ENCODE results near the gene UBFD1. TPM values are rescaled to one million over a fixed set of nuclear protein-coding genes. Genes with fewer than 3 reads are reported as not detected.

The UBFD1 gene
- total and polyA plus RNA-seq, 10 of the 15 experiments (the other 5 are each of a cell fraction or from before 2014, with no cell fraction given), result 7.3 to 48.5 (median 32.1) TPM

DNA sequence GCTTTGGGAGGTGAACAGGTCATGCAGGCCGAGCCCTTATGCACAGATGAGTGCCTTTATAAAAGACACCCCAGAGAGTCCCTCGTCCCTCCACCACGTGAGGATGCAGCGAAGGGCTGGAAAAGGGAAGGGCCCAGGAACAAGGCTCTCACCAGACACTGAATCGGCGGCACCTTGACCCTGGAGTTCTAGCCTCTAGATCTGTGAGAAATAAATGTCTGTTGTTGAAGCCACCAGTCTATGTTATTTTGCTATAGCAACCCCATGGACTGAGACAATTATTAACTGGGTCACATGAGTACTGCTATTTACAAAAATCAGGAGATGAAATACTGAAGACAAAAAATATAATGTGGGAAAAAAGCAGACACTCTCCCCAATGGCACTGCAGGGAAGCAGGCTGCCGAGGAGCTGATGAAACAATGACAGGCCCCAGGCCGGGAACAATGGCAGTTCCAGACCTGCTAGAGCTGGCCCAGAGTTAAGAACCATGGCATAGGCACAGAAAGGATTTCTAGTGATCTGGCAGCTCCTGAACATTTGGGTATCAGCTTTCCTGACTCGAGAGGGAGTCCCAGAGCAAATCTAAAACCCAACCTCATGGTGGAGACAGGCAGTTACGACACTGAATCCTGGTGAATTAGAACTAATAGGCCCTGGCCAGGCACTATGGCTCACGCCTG lies 29.4 kb upstream of the UBFD1 start:
- H3K36me3 ChIP-seq (ENCODE audit: control insufficient read depth in 2 of 2, insufficient read depth in 2 of 2, low read length in 1 of 2), result peaks cover 19 to 37% of the 10 kb centered on the region in 2 experiments; a peak in 3 of 4 replicates
- SMC1A ChIA-PET (ENCODE audit: uncharacterized antibody, unreplicated experiment), result no interaction called here
- TF ChIP-seq, protein P1, sequence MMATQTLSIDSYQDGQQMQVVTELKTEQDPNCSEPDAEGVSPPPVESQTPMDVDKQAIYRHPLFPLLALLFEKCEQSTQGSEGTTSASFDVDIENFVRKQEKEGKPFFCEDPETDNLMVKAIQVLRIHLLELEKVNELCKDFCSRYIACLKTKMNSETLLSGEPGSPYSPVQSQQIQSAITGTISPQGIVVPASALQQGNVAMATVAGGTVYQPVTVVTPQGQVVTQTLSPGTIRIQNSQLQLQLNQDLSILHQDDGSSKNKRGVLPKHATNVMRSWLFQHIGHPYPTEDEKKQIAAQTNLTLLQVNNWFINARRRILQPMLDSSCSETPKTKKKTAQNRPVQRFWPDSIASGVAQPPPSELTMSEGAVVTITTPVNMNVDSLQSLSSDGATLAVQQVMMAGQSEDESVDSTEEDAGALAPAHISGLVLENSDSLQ (IDR thresholded peaks at IDR 0.05), result no peak

GRCh38 chr16:23528644-23529310 lies 28.8 kb upstream of the UBFD1 start:
- no peak for FAIRE-seq
- ATAC-seq, result no peak
- no peak overlapping the region for H3K4me3 ChIP-seq
- H3K27ac ChIP-seq (ENCODE audit: control insufficient read depth, insufficient read depth), result no peak overlapping the region
- DNase-seq (ENCODE audit: low read depth, low spot score), result no peak
- in situ Hi-C loops (cut with MboI), result no loop called here
- 99% methylated on average over 10 of the region's 10 CpGs for WGBS (ENCODE audit: insufficient coverage, insufficient replicate concordance, low lambda C conversion rate, missing lambda C conversion rate)
- BruUV-seq (replicated peaks), result no TSS peak
- POLR2A ChIA-PET, result interaction anchor here (0.8 kb wide), 1 partner anchor 9 kb away, joined by 4 read pairs; no protein-coding TSS in a partner anchor
- no peaks in the 10 kb centered on the region for H3K4me1 ChIP-seq (ENCODE audit: control insufficient read depth, insufficient read depth, low read length)
- RAD21 ChIA-PET (ENCODE audit: unreplicated experiment), result no interaction called here
- intact Hi-C loops (cut with micrococcal nuclease; ENCODE audit: unreplicated experiment), result no loop called here
- CTCF ChIA-PET, result interaction anchor here (0.7 kb wide), 1 partner anchor 10 kb away, joined by 3 read pairs; no protein-coding TSS in a partner anchor
- no peaks in the 10 kb centered on the region for H3K79me2 ChIP-seq (ENCODE audit: control insufficient read depth, insufficient read depth, low read length)
- H3K36me3 ChIP-seq (ENCODE audit: control insufficient read depth in 2 of 2, insufficient read depth in 2 of 2, low read length in 1 of 2), result peaks cover 19 to 34% of the 10 kb centered on the region in 2 experiments; a peak in 3 of 4 replicates
- H4K20me1 ChIP-seq (ENCODE audit: control insufficient read depth, insufficient read depth), result no peaks in the 10 kb centered on the region; the same call in 1 of the 2 replicates
- H3K27me3 ChIP-seq (replicated peaks in 1 of 2; ENCODE audit: control insufficient read depth in 2 of 2, insufficient read depth in 2 of 2, low read length in 1 of 2), result no peaks in the 10 kb centered on the region
- H3K4me2 ChIP-seq (ENCODE audit: control insufficient read depth, insufficient read depth), result no peak overlapping the region
- no peak overlapping the region for H2AFZ ChIP-seq (ENCODE audit: control insufficient read depth, low read depth, low read length)
- H3K9ac ChIP-seq (ENCODE audit: control insufficient read depth, insufficient read depth, low read length), result no peak overlapping the region
- no peaks in the 10 kb centered on the region for H3K9me3 ChIP-seq (replicated peaks; ENCODE audit: control insufficient read depth, insufficient read depth, low read length)
- SMC1A ChIA-PET (ENCODE audit: uncharacterized antibody, unreplicated experiment), result interaction anchor here (0.7 kb wide), 1 partner anchor 8 kb away, joined by 3 read pairs; no protein-coding TSS in a partner anchor
- TF ChIP-seq EED (IDR thresholded peaks at IDR 0.05; ENCODE audit: low read depth), result no peak
- TF ChIP-seq, protein P2, sequence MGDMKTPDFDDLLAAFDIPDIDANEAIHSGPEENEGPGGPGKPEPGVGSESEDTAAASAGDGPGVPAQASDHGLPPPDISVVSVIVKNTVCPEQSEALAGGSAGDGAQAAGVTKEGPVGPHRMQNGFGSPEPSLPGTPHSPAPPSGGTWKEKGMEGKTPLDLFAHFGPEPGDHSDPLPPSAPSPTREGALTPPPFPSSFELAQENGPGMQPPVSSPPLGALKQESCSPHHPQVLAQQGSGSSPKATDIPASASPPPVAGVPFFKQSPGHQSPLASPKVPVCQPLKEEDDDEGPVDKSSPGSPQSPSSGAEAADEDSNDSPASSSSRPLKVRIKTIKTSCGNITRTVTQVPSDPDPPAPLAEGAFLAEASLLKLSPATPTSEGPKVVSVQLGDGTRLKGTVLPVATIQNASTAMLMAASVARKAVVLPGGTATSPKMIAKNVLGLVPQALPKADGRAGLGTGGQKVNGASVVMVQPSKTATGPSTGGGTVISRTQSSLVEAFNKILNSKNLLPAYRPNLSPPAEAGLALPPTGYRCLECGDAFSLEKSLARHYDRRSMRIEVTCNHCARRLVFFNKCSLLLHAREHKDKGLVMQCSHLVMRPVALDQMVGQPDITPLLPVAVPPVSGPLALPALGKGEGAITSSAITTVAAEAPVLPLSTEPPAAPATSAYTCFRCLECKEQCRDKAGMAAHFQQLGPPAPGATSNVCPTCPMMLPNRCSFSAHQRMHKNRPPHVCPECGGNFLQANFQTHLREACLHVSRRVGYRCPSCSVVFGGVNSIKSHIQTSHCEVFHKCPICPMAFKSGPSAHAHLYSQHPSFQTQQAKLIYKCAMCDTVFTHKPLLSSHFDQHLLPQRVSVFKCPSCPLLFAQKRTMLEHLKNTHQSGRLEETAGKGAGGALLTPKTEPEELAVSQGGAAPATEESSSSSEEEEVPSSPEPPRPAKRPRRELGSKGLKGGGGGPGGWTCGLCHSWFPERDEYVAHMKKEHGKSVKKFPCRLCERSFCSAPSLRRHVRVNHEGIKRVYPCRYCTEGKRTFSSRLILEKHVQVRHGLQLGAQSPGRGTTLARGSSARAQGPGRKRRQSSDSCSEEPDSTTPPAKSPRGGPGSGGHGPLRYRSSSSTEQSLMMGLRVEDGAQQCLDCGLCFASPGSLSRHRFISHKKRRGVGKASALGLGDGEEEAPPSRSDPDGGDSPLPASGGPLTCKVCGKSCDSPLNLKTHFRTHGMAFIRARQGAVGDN (IDR thresholded peaks at IDR 0.05), result no peak
- TF ChIP-seq HDAC6 (IDR thresholded peaks at IDR 0.05; ENCODE audit: unreplicated experiment), result no peak
- TF ChIP-seq, protein P3, sequence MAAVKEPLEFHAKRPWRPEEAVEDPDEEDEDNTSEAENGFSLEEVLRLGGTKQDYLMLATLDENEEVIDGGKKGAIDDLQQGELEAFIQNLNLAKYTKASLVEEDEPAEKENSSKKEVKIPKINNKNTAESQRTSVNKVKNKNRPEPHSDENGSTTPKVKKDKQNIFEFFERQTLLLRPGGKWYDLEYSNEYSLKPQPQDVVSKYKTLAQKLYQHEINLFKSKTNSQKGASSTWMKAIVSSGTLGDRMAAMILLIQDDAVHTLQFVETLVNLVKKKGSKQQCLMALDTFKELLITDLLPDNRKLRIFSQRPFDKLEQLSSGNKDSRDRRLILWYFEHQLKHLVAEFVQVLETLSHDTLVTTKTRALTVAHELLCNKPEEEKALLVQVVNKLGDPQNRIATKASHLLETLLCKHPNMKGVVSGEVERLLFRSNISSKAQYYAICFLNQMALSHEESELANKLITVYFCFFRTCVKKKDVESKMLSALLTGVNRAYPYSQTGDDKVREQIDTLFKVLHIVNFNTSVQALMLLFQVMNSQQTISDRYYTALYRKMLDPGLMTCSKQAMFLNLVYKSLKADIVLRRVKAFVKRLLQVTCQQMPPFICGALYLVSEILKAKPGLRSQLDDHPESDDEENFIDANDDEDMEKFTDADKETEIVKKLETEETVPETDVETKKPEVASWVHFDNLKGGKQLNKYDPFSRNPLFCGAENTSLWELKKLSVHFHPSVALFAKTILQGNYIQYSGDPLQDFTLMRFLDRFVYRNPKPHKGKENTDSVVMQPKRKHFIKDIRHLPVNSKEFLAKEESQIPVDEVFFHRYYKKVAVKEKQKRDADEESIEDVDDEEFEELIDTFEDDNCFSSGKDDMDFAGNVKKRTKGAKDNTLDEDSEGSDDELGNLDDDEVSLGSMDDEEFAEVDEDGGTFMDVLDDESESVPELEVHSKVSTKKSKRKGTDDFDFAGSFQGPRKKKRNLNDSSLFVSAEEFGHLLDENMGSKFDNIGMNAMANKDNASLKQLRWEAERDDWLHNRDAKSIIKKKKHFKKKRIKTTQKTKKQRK (IDR thresholded peaks at IDR 0.05; ENCODE audit: low read depth, low read length), result no peak

More for the DNA sequence above, 29.4 kb upstream of the UBFD1 start:
- Histone ChIP-seq H3K4me3 (no peak overlapping the region), H2AFZ (ENCODE audit: control insufficient read depth, low read depth, low read length) (no peak overlapping the region), H3K9me3 (replicated peaks; ENCODE audit: control insufficient read depth, insufficient read depth, low read length) (no peaks in the 10 kb centered on the region), H3K27me3 (replicated peaks in 1 of 2; ENCODE audit: control insufficient read depth in 2 of 2, insufficient read depth in 2 of 2, low read length in 1 of 2) (no peaks in the 10 kb centered on the region), H3K4me1 (ENCODE audit: control insufficient read depth, insufficient read depth, low read length) (no peaks in the 10 kb centered on the region), H3K27ac (ENCODE audit: control insufficient read depth, insufficient read depth) (no peak overlapping the region), H3K79me2 (ENCODE audit: control insufficient read depth, insufficient read depth, low read length) (no peaks in the 10 kb centered on the region), H3K4me2 (ENCODE audit: control insufficient read depth, insufficient read depth) (no peak overlapping the region), H4K20me1 (ENCODE audit: control insufficient read depth, insufficient read depth) (no peaks in the 10 kb centered on the region; the same call in 1 of the 2 replicates), H3K9ac (ENCODE audit: control insufficient read depth, insufficient read depth, low read length) (no peak overlapping the region)
- CTCF ChIA-PET, result no interaction called here
- POLR2A ChIA-PET, result interaction anchor here (0.6 kb wide), 1 partner anchor 44 kb away, joined by 3 read pairs; no protein-coding TSS in a partner anchor
- intact Hi-C loops (cut with micrococcal nuclease; ENCODE audit: unreplicated experiment) (no loop called here), in situ Hi-C loops (cut with MboI) (no loop called here)
- 97% methylated on average over 11 of the region's 11 CpGs for WGBS (ENCODE audit: insufficient coverage, insufficient replicate concordance, low lambda C conversion rate, missing lambda C conversion rate)
- ATAC-seq (no peak), FAIRE-seq (no peak), DNase-seq (ENCODE audit: low read depth, low spot score) (no peak)
- RAD21 ChIA-PET (ENCODE audit: unreplicated experiment), result no interaction called here
- no TSS peak for BruUV-seq (replicated peaks)
